ENCODE measurements around the gene GUCY2D.

DNA sequence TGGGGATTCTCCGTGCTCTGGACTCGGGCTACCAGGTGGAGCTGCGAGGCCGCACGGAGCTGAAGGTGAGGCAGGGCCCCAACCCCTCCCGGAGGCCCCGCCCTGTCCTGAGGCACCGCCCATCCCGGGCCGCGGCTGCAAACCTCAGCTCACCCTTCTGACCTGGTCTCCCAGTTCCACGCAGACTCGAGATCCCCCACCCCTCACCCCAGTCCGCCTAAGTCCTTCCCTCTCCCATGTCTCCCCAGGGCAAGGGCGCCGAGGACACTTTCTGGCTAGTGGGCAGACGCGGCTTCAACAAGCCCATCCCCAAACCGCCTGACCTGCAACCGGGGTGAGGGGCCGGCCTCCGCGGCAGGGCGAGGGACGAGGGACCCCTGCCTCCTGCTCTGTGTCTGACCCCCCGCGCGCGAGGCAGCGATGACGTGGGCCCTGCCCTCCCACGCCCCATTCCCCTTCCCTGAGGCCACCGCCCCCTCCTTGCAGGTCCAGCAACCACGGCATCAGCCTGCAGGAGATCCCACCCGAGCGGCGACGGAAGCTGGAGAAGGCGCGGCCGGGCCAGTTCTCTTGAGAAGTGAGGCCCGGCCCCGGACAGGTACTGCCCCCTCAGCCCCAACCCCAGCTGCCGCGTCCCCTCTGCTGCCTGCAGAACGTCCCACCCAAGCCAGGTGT lies 13.7 kb downstream of the GUCY2D start:
- TF ChIP-seq CSDC2 (CRISPR knock-in tag; IDR thresholded peaks at IDR 0.05) (no peak), ESRRG (CRISPR knock-in tag; IDR thresholded peaks at IDR 0.05) (no peak), ZFP3 (CRISPR knock-in tag; IDR thresholded peaks at IDR 0.05) (no peak), GLIS3 (CRISPR knock-in tag; IDR thresholded peaks at IDR 0.05) (no peak), ZFP30 (CRISPR knock-in tag; IDR thresholded peaks at IDR 0.05) (no peak), ARNTL (CRISPR knock-in tag; IDR thresholded peaks at IDR 0.05; ENCODE audit: borderline replicate concordance, low read depth) (no peak), SNAI2 (CRISPR knock-in tag; IDR thresholded peaks at IDR 0.05) (no peak), RARB (CRISPR knock-in tag; IDR thresholded peaks at IDR 0.05) (no peak), BACH2 (CRISPR knock-in tag; IDR thresholded peaks at IDR 0.05; ENCODE audit: borderline replicate concordance) (no peak), OSR1 (CRISPR knock-in tag; IDR thresholded peaks at IDR 0.05) (no peak)
- TF ChIP-seq, protein P1, sequence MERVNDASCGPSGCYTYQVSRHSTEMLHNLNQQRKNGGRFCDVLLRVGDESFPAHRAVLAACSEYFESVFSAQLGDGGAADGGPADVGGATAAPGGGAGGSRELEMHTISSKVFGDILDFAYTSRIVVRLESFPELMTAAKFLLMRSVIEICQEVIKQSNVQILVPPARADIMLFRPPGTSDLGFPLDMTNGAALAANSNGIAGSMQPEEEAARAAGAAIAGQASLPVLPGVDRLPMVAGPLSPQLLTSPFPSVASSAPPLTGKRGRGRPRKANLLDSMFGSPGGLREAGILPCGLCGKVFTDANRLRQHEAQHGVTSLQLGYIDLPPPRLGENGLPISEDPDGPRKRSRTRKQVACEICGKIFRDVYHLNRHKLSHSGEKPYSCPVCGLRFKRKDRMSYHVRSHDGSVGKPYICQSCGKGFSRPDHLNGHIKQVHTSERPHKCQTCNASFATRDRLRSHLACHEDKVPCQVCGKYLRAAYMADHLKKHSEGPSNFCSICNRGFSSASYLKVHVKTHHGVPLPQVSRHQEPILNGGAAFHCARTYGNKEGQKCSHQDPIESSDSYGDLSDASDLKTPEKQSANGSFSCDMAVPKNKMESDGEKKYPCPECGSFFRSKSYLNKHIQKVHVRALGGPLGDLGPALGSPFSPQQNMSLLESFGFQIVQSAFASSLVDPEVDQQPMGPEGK (CRISPR knock-in tag; IDR thresholded peaks at IDR 0.05; ENCODE audit: borderline replicate concordance), result no peak
- TF ChIP-seq, protein P2, sequence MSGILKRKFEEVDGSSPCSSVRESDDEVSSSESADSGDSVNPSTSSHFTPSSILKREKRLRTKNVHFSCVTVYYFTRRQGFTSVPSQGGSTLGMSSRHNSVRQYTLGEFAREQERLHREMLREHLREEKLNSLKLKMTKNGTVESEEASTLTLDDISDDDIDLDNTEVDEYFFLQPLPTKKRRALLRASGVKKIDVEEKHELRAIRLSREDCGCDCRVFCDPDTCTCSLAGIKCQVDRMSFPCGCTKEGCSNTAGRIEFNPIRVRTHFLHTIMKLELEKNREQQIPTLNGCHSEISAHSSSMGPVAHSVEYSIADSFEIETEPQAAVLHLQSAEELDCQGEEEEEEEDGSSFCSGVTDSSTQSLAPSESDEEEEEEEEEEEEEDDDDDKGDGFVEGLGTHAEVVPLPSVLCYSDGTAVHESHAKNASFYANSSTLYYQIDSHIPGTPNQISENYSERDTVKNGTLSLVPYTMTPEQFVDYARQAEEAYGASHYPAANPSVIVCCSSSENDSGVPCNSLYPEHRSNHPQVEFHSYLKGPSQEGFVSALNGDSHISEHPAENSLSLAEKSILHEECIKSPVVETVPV (CRISPR knock-in tag; IDR thresholded peaks at IDR 0.05), result no peak
- TF ChIP-seq, protein P3, sequence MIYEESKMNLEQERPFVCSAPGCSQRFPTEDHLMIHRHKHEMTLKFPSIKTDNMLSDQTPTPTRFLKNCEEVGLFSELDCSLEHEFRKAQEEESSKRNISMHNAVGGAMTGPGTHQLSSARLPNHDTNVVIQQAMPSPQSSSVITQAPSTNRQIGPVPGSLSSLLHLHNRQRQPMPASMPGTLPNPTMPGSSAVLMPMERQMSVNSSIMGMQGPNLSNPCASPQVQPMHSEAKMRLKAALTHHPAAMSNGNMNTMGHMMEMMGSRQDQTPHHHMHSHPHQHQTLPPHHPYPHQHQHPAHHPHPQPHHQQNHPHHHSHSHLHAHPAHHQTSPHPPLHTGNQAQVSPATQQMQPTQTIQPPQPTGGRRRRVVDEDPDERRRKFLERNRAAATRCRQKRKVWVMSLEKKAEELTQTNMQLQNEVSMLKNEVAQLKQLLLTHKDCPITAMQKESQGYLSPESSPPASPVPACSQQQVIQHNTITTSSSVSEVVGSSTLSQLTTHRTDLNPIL (CRISPR knock-in tag; IDR thresholded peaks at IDR 0.05; ENCODE audit: low read depth), result no peak
